Progenitor cell of endocrine pancreas (in vitro differentiated cells): Measurements from ENCODE around the gene GADD45A. TPM values are rescaled to one million over a fixed set of nuclear protein-coding genes. Genes with fewer than 3 reads are reported as not detected.

Experiments
- DNase-seq: peaks from one replicate; pipeline ENCODE4 v3.0.0; 2021; ENCODE audit warnings: low spot score; ENCODE audit not compliant: unreplicated experiment
- H3K27ac Mint-ChIP-seq: 2 replicates; pipeline ENCODE4 v1.8.0; 2021; ENCODE audit warnings: mild to moderate bottlenecking, moderate library complexity, mixed read lengths
- H3K27me3 Mint-ChIP-seq: 2 replicates; pipeline ENCODE4 v1.8.0; 2021; ENCODE audit warnings: mixed read lengths
- H3K36me3 Mint-ChIP-seq: 2 replicates; pipeline ENCODE4 v1.8.0; 2022; ENCODE audit warnings: mixed read lengths; ENCODE audit not compliant: insufficient read depth
- H3K4me1 Mint-ChIP-seq: 2 replicates; pipeline ENCODE4 v1.8.0; 2021; ENCODE audit warnings: low read depth, mixed read lengths
- H3K4me3 Mint-ChIP-seq: 2 replicates; pipeline ENCODE4 v1.8.0; 2021; ENCODE audit warnings: low read depth, mild to moderate bottlenecking, moderate library complexity, mixed read lengths
- H3K9me3 Mint-ChIP-seq: 2 replicates; pipeline ENCODE4 v1.8.0; 2021; ENCODE audit warnings: low read depth, mixed read lengths
- CTCF ChIP-seq: fragments of 200-600 bp; sonication (generic); IDR thresholded peaks from one replicate; pipeline ENCODE4 v1.5.0; 2021; ENCODE audit warnings: antibody characterized with exemption, mild to moderate bottlenecking; ENCODE audit not compliant: unreplicated experiment
- total RNA-seq: library from RNA; stranded (reverse); gene quantifications from 2 replicates; pipeline ENCODE4 v1.2.1, GENCODE V29; 2021

The GADD45A gene
- total RNA-seq, 1 donor from 2014 or later, result 47.7 TPM

GRCh38 chr1:67668660-67669059 is 16.3 kb upstream of the GADD45A start:
- H3K4me1 Mint-ChIP-seq, result peaks cover 2% of the 10 kb centered on the region
- H3K9me3 Mint-ChIP-seq, result no peaks in the 10 kb centered on the region
- no peak for DNase-seq
- no peak for TF ChIP-seq CTCF
- no peak overlapping the region for H3K27ac Mint-ChIP-seq
- H3K27me3 Mint-ChIP-seq, result peaks cover 6% of the 10 kb centered on the region
- H3K4me3 Mint-ChIP-seq, result no peak overlapping the region
- H3K36me3 Mint-ChIP-seq, result no peaks in the 10 kb centered on the region

- TF ChIP-seq CTCF, result no peak
- H3K27ac Mint-ChIP-seq, result no peak overlapping the region
- peaks cover 11% of the 10 kb centered on the region for H3K27me3 Mint-ChIP-seq
- no peaks in the 10 kb centered on the region for H3K9me3 Mint-ChIP-seq
- no peak for DNase-seq
- no peak overlapping the region for H3K4me3 Mint-ChIP-seq
- H3K4me1 Mint-ChIP-seq, result peaks cover 6% of the 10 kb centered on the region
- H3K36me3 Mint-ChIP-seq, result no peaks in the 10 kb centered on the region
Observed at GRCh38 chr1:67672260-67672803, 12.7 kb upstream of the GADD45A start.

GRCh38 chr1:67673468-67674201 is 11.4 kb upstream of the GADD45A start:
- no peak for DNase-seq
- Mint-ChIP-seq H3K36me3 (no peaks in the 10 kb centered on the region), H3K4me3 (no peak overlapping the region), H3K27ac (no peak overlapping the region), H3K9me3 (no peaks in the 10 kb centered on the region), H3K4me1 (peaks cover 16% of the 10 kb centered on the region), H3K27me3 (peaks cover 11% of the 10 kb centered on the region)
- no peak for TF ChIP-seq CTCF

GRCh38 chr1:67674260-67675011 is 10.6 kb upstream of the GADD45A start:
- no peak for TF ChIP-seq CTCF
- Mint-ChIP-seq H3K4me1 (peaks cover 17% of the 10 kb centered on the region), H3K36me3 (no peaks in the 10 kb centered on the region), H3K27ac (no peak overlapping the region), H3K27me3 (peaks cover 8% of the 10 kb centered on the region), H3K9me3 (no peaks in the 10 kb centered on the region), H3K4me3 (no peak overlapping the region)
- DNase-seq, result no peak

GRCh38 chr1:67675800-67676199 is 9.2 kb upstream of the GADD45A start:
- Mint-ChIP-seq H3K36me3 (no peaks in the 10 kb centered on the region), H3K27ac (no peak overlapping the region), H3K27me3 (peaks cover 5% of the 10 kb centered on the region), H3K4me1 (peaks cover 17% of the 10 kb centered on the region), H3K4me3 (no peak overlapping the region), H3K9me3 (no peaks in the 10 kb centered on the region)
- no peak for TF ChIP-seq CTCF
- DNase-seq, result no peak
